HEK293T (cell line): ENCODE results near the gene GTF2IRD1.
"Not testable (repeated sequence)": the region's sequence is repeated elsewhere in the genome, so short reads cannot be mapped to it uniquely, and the experiment has no call there.

Experiments used
- CTCF ChIA-PET: fragments of 350-600 bp; formaldehyde crosslinking; extraction: SDS; loops from one replicate; lab custom pipeline; 2021; ENCODE audit warnings: antibody characterized with exemption, inconsistent platforms; lab: Yijun Ruan, JAX
- POLR2A ChIA-PET: fragments of 350-600 bp; formaldehyde crosslinking; extraction: SDS; loops from one replicate; lab custom pipeline; 2020; ENCODE audit warnings: antibody characterized with exemption, inconsistent platforms; lab: Yijun Ruan, JAX
- DNase-seq: peaks from one replicate; pipeline ENCODE4 v3.0.0; 2012; ENCODE audit warnings: mixed read lengths; ENCODE audit errors: extremely low spot score
- ARNT ChIP-seq: fragments of 450-650 bp; IDR thresholded peaks from 2 replicates; pipeline ENCODE4 v1.6.1; 2017; ENCODE audit warnings: mild to moderate bottlenecking
- BHLHE40 ChIP-seq: fragments of 450-650 bp; IDR thresholded peaks from 2 replicates; pipeline ENCODE4 v1.6.1; 2016; ENCODE audit warnings: mild to moderate bottlenecking, moderate library complexity, borderline replicate concordance
- CTBP1 ChIP-seq: fragments of 450-650 bp; IDR thresholded peaks from 2 replicates; pipeline ENCODE4 v1.6.1; 2016; ENCODE audit warnings: borderline replicate concordance
- ELF4 ChIP-seq: fragments of 450-650 bp; IDR thresholded peaks from 2 replicates; pipeline ENCODE4 v1.6.1; 2017; ENCODE audit warnings: antibody characterized with exemption
- FOXA1 ChIP-seq: fragments of 450-650 bp; IDR thresholded peaks from 2 replicates; pipeline ENCODE4 v1.6.1; 2016; ENCODE audit warnings: mild to moderate bottlenecking
- FOXK2 ChIP-seq: fragments of 450-650 bp; IDR thresholded peaks from 2 replicates; pipeline ENCODE4 v1.6.1; 2016; ENCODE audit warnings: mild to moderate bottlenecking
- FOXM1 ChIP-seq: fragments of 450-650 bp; IDR thresholded peaks from 2 replicates; pipeline ENCODE4 v1.6.1; 2017; ENCODE audit warnings: mild to moderate bottlenecking, borderline replicate concordance
- HDGF ChIP-seq: fragments of 450-650 bp; IDR thresholded peaks from 2 replicates; pipeline ENCODE4 v1.6.1; 2017; ENCODE audit warnings: antibody characterized with exemption, borderline replicate concordance
- L3MBTL2 ChIP-seq: fragments of 450-650 bp; conservative IDR thresholded peaks from 2 replicates; pipeline ENCODE4 v1.6.1; 2016; ENCODE audit warnings: mild to moderate bottlenecking
- LEF1 ChIP-seq: fragments of 450-650 bp; IDR thresholded peaks from 2 replicates; pipeline ENCODE4 v1.6.1; 2017; ENCODE audit warnings: mild to moderate bottlenecking, borderline replicate concordance
- NFRKB ChIP-seq: fragments of 450-650 bp; IDR thresholded peaks from 2 replicates; pipeline ENCODE4 v1.6.1; 2016; ENCODE audit warnings: mild to moderate bottlenecking, moderate library complexity
- PKNOX1 ChIP-seq: fragments of 450-650 bp; IDR thresholded peaks from 2 replicates; pipeline ENCODE4 v1.6.1; 2016
- SP1 ChIP-seq: fragments of 450-650 bp; IDR thresholded peaks from 2 replicates; pipeline ENCODE4 v1.6.1; 2017
- SUZ12 ChIP-seq: fragments of 450-650 bp; IDR thresholded peaks from 2 replicates; pipeline ENCODE4 v1.6.1; 2016; ENCODE audit warnings: mild to moderate bottlenecking
- TARDBP ChIP-seq: fragments of 450-650 bp; IDR thresholded peaks from 2 replicates; pipeline ENCODE4 v1.6.1; 2016
- ZNF384 ChIP-seq: fragments of 450-650 bp; IDR thresholded peaks from 2 replicates; pipeline ENCODE4 v1.6.1; 2016

Gene GTF2IRD1

DNA sequence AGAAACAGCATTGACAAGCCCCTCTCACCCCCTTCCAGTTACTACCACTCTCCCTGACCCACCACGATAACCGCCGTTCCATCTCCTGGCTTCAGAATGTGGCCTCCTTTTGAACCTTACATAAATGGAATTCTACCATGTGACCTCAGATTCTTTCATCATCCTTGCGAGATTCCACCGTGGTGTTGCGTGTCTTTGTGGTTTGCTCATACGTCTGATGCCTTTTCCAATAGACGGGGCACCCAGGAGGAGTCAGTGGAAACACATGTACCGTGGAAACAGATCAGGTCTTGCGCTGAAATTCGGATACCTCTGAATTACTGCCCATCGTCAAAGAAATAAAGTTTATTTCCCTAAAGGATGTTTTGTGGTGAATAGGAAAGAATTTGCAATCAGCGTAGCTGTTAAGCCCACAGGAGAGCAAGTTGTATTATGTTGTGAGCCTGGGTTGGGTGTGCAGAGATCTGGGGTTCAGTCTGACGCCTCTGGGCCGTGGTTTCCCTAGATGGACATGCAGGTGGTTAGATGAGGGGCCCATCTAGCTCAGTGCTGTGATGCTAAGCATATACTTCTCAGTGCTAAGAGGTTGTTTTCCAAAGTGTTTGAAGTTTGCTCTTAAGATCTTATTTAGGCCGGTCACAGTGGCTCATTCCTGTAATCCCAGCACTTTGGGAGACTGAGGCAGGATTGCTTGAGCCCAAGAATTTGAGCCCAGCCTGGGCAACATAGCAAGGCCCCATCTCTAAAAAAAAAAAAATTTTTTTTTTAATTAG, 29.1 kb downstream of the GTF2IRD1 start:
- TF ChIP-seq ZNF384, result no peak
- TF ChIP-seq CTBP1, result no peak
- no peak for TF ChIP-seq HDGF
- TF ChIP-seq ELF4, result no peak
- no peak for TF ChIP-seq FOXM1
- ChIA-PET CTCF (interaction anchor here (0.7 to 1.4 kb wide), 2 partner anchors 11 to 21 kb away, joined by 3 read pairs; no protein-coding TSS in a partner anchor), POLR2A (no interaction called here)
- DNase-seq, result no peak

DNA sequence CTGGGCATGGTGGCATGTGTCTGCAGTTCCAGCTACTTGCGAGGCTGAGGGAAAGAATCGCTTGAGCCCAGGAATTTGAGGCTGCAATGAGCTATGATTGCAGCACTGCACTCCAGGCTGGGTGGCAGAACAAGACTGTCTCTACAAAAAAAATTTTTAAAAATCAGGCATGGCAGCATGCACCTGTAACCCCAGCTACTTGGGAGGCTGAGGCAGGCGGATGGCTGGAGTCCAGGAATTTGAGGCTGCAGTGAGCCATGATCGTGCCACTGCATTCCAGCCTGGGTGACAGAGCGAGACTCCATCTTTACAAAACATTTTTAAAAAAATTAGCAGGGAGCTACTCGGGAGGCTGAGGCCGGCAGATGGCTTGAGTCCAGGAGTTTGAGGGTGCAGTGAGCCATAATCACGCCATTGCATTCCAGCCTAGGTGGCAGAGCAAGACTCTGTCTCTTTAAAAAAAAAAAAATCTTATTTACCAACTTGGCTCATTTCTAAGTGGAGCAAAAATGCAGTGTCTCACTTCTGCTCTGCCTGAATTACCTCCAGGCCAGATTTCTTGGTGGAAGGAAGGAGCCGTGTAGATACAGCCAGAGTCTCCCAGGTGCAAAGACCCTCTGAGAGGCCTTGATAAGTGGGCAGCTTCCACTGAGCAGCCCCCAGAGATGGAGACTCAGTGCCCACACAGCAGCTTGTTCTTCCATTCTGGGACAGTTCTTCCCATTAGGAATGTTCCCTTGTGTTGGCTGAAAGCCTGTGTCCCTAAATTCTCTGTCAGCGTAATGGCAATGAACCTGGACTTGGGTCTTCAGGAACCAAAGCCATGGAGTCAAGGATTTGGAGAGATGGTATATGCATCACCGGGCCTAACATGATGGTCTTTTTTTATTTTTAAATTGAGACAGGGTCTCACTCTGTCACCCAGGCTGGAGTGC, 30.0 kb downstream of the GTF2IRD1 start:
- TF ChIP-seq SP1, result no peak
- no peak for TF ChIP-seq BHLHE40
- TF ChIP-seq ZNF384, result no peak
- TF ChIP-seq CTBP1, result no peak
- no peak for TF ChIP-seq ELF4
- TF ChIP-seq FOXA1, result no peak
- TF ChIP-seq NFRKB, result no peak
- TF ChIP-seq L3MBTL2, result no peak
- TF ChIP-seq PKNOX1, result no peak
- no peak for TF ChIP-seq ARNT
- ChIA-PET CTCF (interaction anchor here (0.7 to 1.4 kb wide), 2 partner anchors 10 to 22 kb away, joined by 3 read pairs; no protein-coding TSS in a partner anchor), POLR2A (no interaction called here)
- no peak for DNase-seq

- no peak for TF ChIP-seq LEF1
- TF ChIP-seq BHLHE40, result no peak
- TF ChIP-seq L3MBTL2, result no peak
- no peak for TF ChIP-seq ELF4
- no peak for TF ChIP-seq ZNF384
- no peak for TF ChIP-seq HDGF
- TF ChIP-seq PKNOX1, result no peak
- no peak for TF ChIP-seq NFRKB
- ChIA-PET CTCF (no interaction called here), POLR2A (no interaction called here)
- DNase-seq, result no peak
Measured at GRCh38 chr7:74485611-74486010, 31.9 kb downstream of the GTF2IRD1 start.

DNA sequence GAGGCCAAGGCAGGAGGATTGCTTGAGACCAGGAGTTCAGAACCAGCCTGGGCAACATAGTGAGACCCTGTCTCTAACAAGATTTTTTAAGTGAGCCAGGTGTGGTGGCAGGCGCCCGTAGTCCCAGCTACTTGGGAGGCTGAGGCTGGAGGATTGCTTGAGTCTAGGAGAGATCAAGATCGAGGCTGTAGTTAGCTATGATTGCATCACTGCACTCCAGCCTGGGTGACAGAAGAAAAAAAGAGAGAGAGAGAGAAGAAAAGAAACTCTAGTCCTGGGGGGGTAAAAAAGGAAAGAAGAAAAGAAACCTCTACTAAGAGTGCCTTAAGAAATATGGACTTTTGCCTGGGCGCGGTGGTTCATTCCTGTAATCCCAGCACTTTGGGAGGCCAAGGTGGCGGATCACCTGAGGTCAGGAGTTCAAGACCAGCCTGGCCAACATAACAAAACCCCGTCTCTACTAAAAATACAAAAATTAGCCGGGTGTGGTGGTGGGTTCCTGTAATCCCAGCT, 34.9 kb downstream of the GTF2IRD1 start:
- POLR2A ChIA-PET, CTCF ChIA-PET: not testable (repeated sequence)

GRCh38 chr7:74489997-74490945, 36.6 kb downstream of the GTF2IRD1 start:
- POLR2A ChIA-PET, result no interaction called here
- CTCF ChIA-PET, result no interaction called here
- no peak for TF ChIP-seq CTBP1
- TF ChIP-seq FOXK2, result no peak
- no peak for TF ChIP-seq ARNT
- TF ChIP-seq PKNOX1, result no peak
- no peak for TF ChIP-seq ZNF384
- no peak for TF ChIP-seq SP1
- TF ChIP-seq TARDBP, result no peak
- no peak for TF ChIP-seq FOXM1
- TF ChIP-seq SUZ12, result no peak
- TF ChIP-seq LEF1, result no peak
- no peak for DNase-seq

More for the DNA sequence above, 34.9 kb downstream of the GTF2IRD1 start:
- DNase-seq, result not testable (repeated sequence)

- CTCF ChIA-PET, POLR2A ChIA-PET, DNase-seq: not testable (repeated sequence)
Measured at GRCh38 chr7:74491490-74491889, 37.8 kb downstream of the GTF2IRD1 start.
